GM18868 (cell line): ENCODE measurements around the gene SDHAF1.

Experiments
- ATAC-seq: cut with Tn5 transposase; IDR thresholded peaks from one replicate; pipeline ENCODE4 v1.9.1; 2021; ENCODE audit warnings: mild to moderate bottlenecking, moderate library complexity; ENCODE audit not compliant: unreplicated experiment

SDHAF1 gene

DNA sequence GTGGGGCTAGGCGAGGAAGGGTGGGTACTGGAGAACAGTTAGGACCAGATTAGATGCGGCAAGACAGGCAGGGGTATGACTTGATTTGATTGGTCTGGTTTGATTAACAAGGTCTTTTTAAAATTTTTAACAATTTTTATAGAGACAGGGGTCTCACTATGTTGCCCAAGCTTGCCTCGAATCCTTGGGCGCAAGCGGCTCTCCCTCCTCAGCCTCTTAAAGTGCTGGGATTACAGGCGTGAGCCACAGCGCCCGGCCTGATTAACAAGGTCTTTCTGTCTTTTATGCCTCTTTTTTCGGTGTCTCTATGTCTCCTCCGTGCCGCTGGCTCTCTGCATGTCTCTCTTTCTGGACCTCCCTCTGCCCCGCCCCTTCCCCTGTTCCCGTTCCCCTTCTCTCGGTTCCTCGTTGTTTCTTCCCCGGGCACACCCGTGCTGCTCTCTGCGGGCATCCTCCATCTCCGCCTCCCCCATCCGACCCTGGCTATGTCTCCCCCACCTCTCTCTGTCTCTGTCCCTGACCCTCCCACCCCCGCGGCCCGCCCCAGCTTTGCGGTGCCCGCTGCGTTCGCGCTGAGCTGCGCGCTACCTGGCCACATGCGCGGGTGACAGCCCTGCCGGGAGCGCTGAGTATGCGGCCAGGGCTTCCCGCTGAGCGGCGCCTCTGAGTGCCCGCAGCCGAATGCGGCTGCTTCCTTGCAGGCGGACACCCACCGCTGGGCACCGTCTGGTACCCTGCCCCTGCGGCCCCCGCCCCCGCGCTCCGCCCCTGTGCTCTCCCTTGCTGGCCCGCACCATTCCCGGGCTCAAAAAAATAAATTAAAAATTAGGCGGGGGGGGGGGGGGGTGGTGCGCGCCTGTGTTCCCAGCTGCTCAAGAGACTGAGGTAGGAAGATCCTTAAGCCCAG, 8.1 kb upstream of the SDHAF1 start:
- ATAC-seq = no peak

DNA sequence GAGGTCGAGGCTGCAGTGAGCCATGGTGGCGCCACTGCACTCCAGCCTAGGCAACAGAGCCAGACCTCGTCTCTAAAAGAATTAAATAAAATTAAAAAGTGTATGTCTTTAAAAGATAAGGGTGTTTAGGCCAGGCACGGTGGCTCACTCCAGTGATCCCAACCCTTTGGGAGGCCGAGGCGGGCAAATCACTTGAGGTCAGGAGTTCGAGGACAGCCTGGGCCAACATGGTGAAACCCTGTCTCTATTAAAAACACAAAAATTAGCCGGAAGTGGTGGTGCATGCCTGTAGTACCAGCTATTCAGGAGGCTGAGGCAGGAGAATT, 7.5 kb upstream of the SDHAF1 start:
- ATAC-seq = no peak

DNA sequence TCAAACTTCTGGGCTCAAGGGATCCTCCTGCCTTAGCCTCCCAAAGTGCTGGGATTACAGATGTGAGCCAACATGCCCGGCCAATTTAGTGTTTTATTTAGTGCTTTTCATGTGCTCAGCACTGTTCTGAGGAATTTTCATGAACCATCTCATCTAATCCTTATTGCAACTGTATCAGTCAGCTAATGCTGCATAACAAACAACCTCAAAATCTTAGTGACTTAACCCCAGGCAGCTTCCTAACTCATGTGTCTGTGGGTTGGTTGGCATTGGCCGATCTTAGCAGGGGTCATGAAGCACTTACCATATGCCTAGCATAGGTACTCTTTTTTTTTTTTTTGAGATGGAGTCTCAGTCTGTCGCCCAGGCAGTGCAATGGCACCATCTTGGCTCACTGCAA, 6.2 kb upstream of the SDHAF1 start:
- ATAC-seq = no peak

DNA sequence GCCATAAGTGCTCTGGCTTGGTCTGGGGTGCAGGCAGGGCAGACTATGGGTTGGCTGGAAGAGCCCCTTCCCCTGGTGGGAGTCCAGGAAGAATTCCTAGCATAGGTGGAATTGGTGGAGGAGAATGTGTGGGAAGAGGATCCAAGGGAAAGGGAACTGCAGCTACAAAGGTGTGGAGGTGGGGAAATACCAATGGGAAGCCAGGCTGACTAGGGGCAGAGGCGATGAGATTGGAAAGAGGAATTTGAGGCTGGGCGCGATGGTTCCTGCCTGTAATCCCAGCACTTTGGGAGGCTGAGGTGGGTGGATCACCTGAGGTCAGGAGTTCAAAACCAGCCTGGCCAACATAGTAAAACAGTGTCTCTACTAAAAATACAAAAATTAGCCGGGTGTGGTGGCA, 4.8 kb upstream of the SDHAF1 start:
- no peak for ATAC-seq

DNA sequence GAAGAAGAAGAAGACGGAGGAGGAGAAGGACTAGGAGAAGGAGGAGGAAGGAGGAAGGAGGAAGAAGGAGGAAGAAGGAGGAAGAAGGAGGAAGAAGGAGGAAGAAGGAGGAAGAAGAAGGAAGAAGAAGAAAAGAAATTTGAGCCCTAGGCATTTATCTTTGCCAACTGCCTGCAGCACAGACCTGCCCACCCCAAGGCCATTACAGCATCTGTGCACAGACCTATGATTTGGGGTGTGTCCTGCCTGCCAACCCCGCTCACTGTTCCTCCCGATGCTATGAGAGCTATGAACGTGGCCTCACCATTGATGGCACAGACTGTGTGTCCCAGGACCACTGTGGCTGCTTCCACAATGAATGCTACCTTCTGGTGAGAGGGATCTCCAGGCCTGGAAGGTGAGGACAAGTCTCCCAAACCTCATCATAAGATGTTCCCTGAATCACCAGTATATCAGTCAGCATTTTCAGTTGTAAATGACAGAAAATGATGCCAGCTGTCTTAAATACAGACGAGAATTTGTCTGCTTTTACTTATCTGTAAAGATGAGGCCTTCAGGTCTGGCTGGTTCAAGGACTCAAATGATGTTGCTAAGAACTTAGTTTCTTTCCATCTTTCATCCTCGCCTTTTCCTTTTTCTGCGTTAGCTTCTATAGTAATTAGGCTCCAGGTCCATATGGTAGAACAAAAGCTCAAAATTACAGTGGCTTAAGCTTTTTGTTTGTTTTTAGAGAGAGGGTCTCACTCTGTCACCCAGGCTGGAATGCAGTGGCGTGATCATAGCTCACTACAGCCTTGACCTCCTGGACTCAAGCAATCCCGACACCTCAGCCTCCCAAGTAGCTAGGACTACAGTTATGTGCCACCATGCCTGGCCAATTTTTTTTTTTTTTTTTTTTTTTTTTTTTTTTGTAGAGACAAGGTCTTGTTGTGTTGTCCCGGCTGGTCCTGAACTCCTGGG, 3.9 kb upstream of the SDHAF1 start:
- no peak for ATAC-seq

DNA sequence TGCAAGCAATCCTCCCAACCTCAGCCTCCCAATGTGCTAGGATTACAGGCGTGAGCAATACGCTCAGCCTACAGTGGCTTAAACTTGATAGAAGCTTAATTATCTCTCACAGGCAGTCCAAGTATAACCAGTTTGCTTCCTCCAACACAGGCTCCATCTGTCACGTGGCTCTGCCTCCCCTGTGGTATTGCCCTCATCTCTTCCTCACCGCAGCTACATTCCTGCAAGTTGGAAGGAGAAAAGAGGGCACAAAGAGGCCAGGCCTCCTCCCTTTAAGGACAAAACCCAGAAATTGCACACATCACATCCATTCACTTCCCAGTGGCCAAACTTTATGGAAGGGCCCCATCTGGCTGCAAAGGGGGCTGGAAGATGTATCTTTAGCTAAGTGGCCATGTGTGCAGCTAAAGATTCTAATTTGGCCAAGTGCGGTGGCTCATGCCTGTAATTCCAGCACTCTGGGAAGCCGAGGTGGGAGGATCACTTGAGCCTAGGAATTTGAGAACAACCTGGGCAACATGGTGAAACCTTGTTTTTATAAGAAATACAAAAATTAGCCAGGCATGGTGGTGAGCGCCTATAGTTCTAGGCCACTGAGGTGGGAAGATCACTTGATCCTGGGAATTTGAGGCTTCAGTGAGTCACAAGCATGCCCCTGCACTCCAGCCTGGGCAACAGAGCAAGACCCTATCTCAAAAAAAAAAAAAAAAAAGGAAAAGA, 3.1 kb upstream of the SDHAF1 start:
- no peak for ATAC-seq

DNA sequence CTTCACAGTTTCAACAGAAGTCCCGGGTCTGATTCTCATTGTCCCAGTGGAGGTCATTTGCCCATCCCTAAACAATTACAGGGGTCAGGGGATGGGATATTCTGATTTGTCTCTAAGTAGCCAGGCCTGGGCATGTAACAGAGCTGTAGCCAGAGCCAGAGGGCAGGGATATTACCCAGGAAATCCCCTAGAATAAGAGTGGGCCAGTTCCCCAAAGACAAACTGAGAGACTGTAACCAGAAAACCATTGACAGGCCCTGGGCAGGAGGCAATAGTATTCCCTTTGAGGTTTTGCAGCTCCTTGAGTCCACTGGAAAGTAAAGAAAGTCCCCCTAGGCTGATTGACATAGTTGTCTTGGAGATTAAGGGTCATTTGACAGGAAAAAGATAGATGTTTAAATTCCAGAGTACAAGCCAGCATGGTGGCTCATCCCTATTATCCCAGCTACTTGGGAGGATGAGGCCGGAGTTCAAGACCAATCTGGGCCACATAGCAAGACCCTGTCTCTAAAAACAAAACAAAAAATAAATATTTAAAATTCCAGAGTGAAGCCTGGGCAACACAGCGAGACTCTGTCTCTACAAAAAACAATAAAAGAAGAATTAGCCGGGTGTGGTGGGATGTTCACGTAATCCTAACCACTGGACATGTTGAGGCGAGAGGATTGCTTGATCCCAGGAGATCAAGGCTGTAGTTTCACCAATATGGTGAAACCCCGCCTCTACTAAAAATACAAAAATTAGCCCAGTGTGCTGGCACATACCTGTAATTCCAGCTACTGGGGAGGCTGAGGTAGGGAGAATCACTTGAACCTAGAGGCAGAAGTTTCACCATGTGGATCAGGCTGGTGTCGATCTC, 1.9 kb upstream of the SDHAF1 start:
- ATAC-seq = no peak

DNA sequence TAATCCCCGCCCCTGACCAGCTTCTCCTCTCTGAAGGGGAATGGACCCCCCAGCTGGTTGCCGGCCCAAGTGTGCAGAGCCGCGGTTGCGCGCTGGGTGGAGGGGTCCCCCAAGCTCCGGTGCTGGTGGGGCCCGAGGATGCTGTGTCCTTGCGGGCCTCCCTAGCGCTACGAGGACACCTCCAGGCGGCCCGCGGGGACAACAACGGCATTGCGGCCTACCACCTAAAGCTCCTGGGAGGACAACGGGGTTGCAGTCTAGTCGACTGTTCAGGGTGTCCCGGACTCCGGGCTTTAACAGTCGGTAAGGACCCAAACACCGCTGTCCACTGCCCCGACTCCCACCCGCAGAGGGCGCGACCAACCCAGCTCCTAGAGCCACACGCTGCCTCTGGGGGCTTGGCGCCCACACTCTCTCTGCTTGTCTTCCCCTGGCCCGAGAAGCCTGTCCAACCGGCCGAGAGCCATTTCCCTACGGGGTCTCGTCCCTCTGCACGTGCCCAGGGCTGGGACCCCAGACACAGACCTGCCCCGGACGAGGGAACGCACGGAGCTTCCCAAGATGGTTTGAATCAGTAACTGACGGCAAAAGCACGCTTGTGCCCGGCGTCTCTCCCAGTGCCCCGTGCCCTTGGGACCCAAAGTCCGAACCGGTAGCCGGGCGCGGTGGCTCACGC, 927 bp upstream of the SDHAF1 start:
- no peak for ATAC-seq

DNA sequence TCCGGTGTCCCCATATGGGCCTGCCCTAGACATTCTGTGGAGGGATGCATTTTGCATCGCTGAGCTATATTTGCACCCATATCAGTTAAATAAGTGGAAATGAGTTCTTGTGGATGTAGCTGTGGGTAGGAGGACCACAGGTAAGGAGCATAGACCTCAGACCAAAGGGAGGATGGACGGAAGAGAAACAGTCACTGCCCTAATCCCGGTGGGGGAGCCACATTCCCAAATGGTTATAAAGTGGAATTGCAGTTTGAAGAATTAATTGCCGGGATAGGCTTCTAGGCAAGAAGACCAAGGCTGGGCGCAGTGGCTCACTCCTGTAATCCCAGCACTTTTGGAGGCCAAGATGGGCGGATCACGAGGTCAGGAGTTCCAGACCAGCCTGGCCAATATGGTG, 1.8 kb downstream of the SDHAF1 start:
- ATAC-seq = no peak

DNA sequence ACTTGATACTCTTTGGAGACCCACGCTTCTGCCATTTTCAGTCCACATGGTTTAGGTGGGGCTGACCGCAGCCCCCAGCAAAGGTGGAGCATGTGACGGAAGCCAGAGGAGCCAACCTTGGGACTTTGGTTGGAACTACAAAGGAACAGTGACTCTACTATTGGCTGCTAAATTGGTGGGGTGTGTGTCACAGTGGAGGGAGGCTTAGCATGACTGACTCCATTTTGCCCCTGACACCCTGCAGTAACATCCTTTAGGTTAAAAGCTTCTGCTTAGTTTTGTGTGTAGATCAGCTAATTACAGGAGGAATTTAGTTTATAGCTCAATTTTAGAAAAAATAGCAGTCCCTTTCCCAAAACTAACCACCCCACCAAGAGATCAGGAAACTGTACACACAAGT, 6.6 kb downstream of the SDHAF1 start:
- ATAC-seq = no peak

DNA sequence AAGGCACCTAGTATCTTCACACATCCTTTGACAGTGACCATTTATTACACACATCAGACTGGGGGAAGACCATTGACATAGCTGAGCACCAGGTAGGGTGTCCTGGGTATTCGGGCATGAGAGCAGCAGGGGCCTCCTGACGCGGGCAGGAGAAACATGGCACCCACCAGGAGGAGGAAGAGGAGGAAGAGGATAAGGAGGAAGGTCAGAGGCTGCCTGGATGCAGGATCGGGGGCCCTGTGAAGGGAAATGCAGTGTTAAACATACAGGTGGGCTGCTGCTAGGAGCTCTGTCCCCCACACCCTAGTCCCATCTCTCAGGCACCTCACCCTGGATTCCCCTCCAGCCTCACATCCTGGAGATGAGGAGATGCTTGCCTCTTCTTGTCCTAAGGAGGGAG, 8.3 kb downstream of the SDHAF1 start:
- no peak for ATAC-seq

DNA sequence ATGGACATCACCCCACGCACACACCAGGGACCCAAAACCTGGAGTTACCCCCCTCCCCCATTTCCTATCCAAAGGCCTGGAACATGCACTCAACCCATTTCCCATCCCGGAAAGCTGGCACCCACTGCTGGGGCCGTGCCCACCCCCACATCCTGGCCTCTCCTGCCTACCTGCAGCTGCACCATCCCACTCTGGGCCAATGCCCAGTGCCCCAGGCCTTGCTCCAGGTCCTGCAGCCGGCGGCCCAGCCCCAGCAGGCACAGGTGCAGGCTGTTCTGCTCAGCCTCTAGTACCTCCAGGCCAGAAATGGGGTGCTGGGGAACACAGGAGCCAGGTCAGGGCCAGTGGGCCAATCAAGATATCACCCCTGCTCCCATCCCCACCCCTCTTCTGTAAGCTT, 12.0 kb downstream of the SDHAF1 start:
- ATAC-seq = no peak

DNA sequence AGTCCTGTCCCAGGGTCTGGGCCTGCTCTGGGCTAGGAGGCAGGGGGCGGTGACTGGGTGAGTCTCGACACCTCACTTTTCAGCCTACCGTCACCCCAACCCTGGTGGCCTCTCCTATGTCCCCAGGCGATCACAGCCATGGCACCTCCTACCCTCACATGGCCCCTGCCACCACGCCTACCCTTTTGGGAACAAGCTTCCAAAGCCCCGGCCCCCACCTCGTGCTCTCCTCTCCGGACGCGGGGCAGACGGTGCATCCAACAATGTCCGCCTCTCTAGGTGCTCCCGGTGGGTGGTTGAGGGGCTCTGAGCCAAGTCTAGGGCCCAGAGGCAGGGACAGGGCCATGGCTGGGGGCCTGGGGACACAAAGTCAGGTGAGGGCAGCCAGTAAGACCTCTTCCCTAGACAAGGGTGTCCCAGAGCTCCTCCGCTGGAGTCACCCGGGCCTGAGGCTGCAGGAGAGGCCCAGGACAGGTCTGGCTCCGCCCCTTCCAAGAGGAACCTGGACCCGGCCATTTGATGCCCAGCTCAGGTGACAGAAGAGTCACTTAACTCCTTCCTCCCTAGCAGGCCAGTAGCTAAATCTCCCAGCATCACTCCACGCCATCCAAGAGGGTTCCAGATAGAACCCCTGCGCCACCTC, 13.5 kb downstream of the SDHAF1 start, which contains the start of gene SYNE4:
Gene SYNE4, minus strand, starts transcription at position 478 of the 643 bp plus-strand sequence. Its CDS starts 132 bp downstream, at position 346.
- ATAC-seq = no peak

DNA sequence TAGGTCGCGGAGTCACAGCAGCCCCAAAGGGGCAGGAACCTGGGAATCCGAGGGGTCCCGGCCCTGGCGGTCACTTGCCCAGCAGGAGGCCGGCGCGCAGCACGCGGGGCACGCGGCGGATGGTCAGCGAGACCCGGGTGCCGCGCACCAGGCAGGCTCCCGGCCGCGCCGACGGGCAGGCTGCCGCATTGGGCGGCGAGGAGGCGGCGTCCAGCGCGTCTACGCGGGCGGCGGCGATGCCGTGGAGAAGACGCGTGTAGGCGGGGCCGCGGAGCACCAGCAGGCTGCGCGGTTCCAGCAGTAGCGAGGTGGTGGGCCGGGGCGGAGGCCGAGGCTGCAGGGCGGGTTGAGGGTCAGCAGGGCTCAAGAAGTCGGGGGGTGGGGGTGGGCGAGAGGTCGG, 14.2 kb downstream of the SDHAF1 start:
- ATAC-seq = no peak

DNA sequence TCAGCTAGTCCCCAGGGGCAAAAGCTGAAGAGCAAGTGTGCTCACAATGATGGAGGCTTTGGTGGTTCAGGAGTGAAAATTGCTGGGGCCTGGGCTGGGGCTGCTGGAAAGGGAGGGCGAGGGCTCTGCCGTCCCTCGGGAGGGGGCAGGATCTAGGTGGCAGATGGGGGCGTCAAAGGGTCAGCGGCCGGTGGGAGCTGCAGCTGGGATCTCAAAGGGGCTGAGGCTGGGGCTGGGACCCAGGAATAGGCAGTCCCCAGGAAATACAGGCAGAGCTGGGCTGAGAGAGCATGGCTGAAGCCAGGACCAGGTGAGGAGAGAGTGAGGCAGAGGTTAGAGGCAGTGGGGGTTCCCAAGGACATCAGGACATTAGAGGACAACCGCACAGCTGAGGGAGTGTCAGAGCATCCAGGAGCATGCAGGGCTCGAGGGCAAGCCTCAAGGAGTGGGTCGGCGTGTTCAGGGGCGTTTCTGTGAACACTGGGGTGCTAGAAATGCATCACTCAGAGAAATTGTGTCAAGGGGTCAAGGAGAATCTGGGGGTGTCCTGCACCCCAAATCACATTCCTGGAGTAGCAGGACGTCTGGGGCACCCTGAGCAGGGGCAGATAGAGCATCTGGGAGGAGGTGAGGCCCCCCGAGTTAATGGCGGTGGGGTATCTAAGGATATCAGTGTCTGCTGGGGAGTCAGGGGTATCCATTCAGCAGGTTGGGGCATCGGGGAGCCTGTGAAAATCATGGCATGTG, 14.8 kb downstream of the SDHAF1 start:
- no peak for ATAC-seq

DNA sequence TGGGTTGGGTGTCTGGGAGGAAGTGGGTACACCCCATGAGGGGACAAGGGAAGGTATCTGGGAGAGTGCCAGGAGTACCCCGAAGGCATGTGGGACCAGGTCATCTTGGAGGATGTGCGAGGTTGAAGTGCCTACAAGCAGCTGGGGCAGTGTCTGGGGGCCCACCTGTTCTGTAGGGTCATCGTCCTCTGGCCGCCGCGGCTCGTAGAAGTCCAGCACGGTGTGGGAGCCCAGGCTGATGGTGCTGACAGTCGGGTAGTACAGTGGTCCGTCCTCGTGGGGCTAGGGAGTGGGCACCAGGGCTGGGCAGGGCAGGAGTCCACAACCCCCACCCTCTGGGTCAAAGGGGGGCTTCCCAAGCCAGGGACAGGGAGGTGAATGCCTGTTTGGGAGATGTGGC, 15.4 kb downstream of the SDHAF1 start:
- no peak for ATAC-seq

DNA sequence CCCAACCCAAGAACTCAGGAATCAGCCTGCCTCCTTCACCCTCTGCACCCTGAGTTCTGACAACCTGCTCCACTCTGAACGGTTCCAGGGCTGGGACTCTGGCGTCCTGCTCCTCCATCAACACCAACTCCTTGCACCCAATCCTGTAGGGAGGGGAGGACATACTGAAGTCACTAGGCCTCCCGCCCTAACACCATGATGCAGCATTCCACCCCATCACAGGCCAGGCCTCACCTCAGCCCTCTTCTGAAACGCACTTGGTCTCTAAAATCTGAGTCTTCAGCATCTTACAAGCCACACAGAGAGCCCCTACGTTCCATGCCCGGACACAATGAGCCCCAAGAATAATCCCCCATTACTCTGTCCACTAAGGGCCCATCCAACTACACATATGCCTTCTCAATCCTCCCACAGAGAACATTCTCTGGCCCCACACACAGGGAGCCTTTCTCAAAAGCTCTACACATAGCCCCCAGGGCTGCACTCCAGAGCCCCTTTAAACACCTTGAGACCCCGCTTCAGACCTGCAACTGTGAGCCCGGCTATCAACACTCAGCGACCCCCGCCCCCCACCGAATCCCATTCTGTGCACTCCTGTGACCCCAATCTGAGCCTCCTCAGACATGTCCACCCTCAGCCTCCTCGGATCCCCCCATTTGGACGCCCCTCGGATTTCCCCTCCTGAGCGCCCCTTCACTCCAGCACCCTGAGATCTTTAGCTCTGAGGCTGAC, 18.5 kb downstream of the SDHAF1 start:
- no peak for ATAC-seq
